ENCODE data around the gene MUC5B.
"Not testable (repeated sequence)": the region's sequence is repeated elsewhere in the genome, so short reads cannot be mapped to it uniquely, and the experiment has no call there.

The MUC5B gene

DNA sequence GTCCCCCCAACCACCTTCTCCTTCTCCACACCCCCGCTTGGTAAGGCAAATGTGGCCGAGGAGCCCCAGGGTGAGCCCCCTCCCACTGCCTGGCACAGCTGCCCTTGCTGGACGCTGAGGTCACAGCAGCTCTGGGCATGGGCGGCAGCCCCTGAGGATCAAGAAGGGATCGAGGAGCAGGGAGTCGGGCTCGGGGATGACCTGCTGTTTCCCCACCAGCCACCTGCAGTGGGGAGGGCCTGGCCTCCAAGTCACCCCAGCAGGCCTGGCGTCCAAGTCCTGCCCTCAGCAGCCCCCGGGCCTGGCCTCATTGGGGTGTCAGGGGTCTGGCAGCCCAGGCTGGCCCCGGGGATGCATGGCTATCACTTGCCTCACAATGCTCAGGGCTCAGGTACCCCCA lies 41.4 kb upstream of the MUC5B start:
- no peak for DNase-seq (ENCODE audit: low read depth)
- H3K4me3 ChIP-seq (ENCODE audit: low read length), result no peak overlapping the region
- TF ChIP-seq, protein P1, sequence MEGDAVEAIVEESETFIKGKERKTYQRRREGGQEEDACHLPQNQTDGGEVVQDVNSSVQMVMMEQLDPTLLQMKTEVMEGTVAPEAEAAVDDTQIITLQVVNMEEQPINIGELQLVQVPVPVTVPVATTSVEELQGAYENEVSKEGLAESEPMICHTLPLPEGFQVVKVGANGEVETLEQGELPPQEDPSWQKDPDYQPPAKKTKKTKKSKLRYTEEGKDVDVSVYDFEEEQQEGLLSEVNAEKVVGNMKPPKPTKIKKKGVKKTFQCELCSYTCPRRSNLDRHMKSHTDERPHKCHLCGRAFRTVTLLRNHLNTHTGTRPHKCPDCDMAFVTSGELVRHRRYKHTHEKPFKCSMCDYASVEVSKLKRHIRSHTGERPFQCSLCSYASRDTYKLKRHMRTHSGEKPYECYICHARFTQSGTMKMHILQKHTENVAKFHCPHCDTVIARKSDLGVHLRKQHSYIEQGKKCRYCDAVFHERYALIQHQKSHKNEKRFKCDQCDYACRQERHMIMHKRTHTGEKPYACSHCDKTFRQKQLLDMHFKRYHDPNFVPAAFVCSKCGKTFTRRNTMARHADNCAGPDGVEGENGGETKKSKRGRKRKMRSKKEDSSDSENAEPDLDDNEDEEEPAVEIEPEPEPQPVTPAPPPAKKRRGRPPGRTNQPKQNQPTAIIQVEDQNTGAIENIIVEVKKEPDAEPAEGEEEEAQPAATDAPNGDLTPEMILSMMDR (conservative IDR thresholded peaks at IDR 0.05; ENCODE audit: low read depth, low read length), result no peak

- TF ChIP-seq, protein P1 (conservative IDR thresholded peaks at IDR 0.05; ENCODE audit: low read depth, low read length), result no peak
- H3K4me3 ChIP-seq (ENCODE audit: low read length), result no peak overlapping the region
- no peak for DNase-seq (ENCODE audit: low read depth)
These were observed 40.9 kb upstream of the MUC5B start for GRCh38 chr11:1181853-1182535.

- not testable (repeated sequence) for H3K4me3 ChIP-seq (ENCODE audit: low read length); DNase-seq (ENCODE audit: low read depth)
These were observed 38.7 kb upstream of the MUC5B start for GRCh38 chr11:1184139-1184538.

GRCh38 chr11:1188451-1189130 lies 34.3 kb upstream of the MUC5B start:
- not testable (repeated sequence) for DNase-seq (ENCODE audit: low read depth); H3K4me3 ChIP-seq (ENCODE audit: low read length)

DNA sequence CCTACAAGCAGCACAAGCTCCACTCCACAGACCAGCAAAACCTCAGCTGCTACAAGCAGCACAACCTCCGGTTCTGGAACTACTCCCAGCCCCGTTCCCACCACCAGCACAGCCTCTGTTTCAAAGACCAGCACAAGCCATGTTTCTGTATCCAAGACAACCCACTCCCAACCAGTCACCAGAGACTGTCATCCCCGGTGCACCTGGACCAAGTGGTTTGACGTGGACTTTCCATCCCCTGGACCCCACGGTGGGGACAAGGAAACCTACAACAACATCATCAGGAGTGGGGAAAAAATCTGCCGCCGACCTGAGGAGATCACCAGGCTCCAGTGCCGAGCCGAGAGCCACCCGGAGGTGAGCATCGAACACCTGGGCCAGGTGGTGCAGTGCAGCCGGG lies 33.0 kb upstream of the MUC5B start:
- not testable (repeated sequence) for H3K4me3 ChIP-seq (ENCODE audit: low read length); DNase-seq (ENCODE audit: low read depth)

DNA sequence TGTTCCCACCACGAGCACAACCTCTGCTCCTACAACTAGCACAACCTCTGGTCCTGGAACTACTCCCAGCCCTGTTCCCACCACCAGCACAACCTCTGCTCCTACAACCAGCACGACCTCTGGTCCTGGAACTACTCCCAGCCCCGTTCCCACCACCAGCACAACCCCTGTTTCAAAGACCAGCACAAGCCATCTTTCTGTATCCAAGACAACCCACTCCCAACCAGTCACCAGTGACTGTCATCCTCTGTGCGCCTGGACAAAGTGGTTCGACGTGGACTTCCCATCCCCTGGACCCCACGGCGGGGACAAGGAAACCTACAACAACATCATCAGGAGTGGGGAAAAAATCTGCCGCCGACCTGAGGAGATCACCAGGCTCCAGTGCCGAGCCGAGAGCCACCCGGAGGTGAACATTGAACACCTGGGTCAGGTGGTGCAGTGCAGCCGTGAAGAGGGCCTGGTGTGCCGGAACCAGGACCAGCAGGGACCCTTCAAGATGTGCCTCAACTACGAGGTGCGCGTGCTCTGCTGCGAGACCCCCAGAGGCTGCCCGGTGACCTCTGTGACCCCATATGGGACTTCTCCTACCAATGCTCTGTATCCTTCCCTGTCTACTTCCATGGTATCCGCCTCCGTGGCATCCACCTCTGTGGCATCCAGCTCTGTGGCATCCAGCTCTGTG lies 30.9 kb upstream of the MUC5B start:
- not testable (repeated sequence) for H3K4me3 ChIP-seq (ENCODE audit: low read length); DNase-seq (ENCODE audit: low read depth)

- DNase-seq (ENCODE audit: low read depth), result no peak
- no peak overlapping the region for H3K4me3 ChIP-seq (ENCODE audit: low read length)
- TF ChIP-seq, protein P1 (conservative IDR thresholded peaks at IDR 0.05; ENCODE audit: low read depth, low read length), result no peak
These were observed 30.0 kb upstream of the MUC5B start for GRCh38 chr11:1192741-1193325.

DNA sequence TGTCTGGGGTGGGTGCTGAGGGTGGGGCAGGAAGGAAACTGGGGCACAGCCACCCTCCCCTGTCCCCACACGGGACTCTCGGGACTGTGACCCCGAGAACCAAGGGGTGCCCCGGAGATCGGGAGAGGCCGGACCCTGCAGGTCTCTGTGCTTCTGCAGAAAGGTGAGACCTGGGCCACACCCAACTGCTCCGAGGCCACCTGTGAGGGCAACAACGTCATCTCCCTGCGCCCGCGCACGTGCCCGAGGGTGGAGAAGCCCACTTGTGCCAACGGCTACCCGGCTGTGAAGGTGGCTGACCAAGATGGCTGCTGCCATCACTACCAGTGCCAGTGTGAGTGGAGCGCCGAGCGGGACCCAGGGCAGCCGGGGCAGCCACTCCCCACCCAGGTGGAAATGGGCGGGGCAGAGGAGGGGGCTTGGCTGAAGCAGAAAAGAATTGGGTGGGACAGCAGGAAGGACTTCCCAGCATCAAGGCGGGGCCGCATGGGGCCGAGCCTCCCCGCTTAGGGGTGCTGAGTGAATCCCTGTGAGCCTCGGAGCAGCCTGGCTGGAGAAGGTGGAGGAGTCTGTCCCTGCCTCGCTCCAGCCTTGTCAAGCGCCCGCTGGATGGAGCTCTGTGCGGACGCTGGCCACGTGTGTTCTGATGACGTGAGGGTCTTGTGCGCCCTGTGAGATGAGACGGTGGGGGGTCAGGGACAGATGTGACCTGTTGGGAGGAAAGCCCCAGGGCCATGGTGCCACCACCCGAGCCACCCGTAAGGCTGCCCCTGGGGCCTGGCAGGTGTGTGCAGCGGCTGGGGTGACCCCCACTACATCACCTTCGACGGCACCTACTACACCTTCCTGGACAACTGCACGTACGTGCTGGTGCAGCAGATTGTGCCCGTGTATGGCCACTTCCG lies 29.3 kb upstream of the MUC5B start:
- H3K4me3 ChIP-seq (ENCODE audit: low read length), result no peak overlapping the region
- TF ChIP-seq, protein P1 (conservative IDR thresholded peaks at IDR 0.05; ENCODE audit: low read depth, low read length), result no peak
- DNase-seq (ENCODE audit: low read depth), result no peak

Measured in retinal pigment epithelial cell (primary cell).